NT2/D1 (cell line): ENCODE data around the gene EDA2R.

Experiments
- SUZ12 ChIP-seq: IDR thresholded peaks from 2 replicates; pipeline ENCODE4 v1.6.1; 2011; ENCODE audit not compliant: insufficient read length, insufficient read depth; ENCODE audit errors: extremely low read depth
- YY1 ChIP-seq: IDR thresholded peaks from 2 replicates; pipeline ENCODE4 v1.6.1; 2011; ENCODE audit not compliant: insufficient read length, insufficient read depth
- ZNF274 ChIP-seq: IDR thresholded peaks from 2 replicates; pipeline ENCODE4 v1.6.1; 2011; ENCODE audit warnings: mild to moderate bottlenecking, low read depth, low read length

DNA sequence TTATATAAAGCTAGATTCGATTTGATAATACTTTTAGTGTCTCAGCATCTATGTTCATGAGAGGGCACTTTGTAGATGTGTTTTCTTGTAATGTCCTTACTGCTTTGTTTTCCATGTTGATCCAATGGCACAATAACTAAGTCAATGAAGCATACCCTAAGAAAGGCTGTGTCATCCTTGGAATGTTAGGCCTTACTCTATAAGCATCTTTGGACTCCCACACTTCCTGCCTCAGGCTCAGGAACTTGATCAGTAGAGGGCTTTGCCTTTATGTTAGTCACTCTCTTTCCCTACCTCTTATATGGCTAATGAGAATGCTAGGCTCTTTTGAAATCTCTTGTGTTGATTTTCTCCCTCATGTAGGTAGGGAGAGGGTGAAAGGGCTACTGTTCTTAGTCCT lies 33.2 kb upstream of the EDA2R start:
- TF ChIP-seq SUZ12, result no peak
- TF ChIP-seq YY1, result no peak
- TF ChIP-seq ZNF274, result no peak
